ENCODE data around the gene PUSL1.
A peak's percentile ranks its signal among the peaks of the same experiment; 100 is the strongest.

PUSL1 gene

GRCh38 chr1:1296070-1297061 is 12.0 kb upstream of the PUSL1 start:
- no peak for DNase-seq

GRCh38 chr1:1297802-1298424 is 10.5 kb upstream of the PUSL1 start:
- no peak for DNase-seq

- no peak for DNase-seq
Measured at GRCh38 chr1:1298861-1299685, 9.3 kb upstream of the PUSL1 start.

- DNase-seq, result no peak
Measured at GRCh38 chr1:1299686-1300351, 8.6 kb upstream of the PUSL1 start.

GRCh38 chr1:1300352-1300739 is 8.1 kb upstream of the PUSL1 start:
- DNase-seq, result no peak

GRCh38 chr1:1302006-1302430 is 6.4 kb upstream of the PUSL1 start:
- DNase-seq, result no peak

- no peak for DNase-seq
Measured at GRCh38 chr1:1302951-1303509, 5.4 kb upstream of the PUSL1 start.

GRCh38 chr1:1303736-1304135 is 4.7 kb upstream of the PUSL1 start:
- DNase-seq, result no peak

GRCh38 chr1:1304331-1305299 is 3.8 kb upstream of the PUSL1 start:
- DNase-seq, result no peak

GRCh38 chr1:1305300-1306069 is 2.9 kb upstream of the PUSL1 start:
- DNase-seq, result peak; percentile 68 to 75

- DNase-seq, result no peak
Measured at GRCh38 chr1:1306070-1306660, 2.2 kb upstream of the PUSL1 start.

- no peak for DNase-seq
Measured at GRCh38 chr1:1306661-1307260, 1.6 kb upstream of the PUSL1 start.

GRCh38 chr1:1307261-1307922 is 1.0 kb upstream of the PUSL1 start:
- no peak for DNase-seq

GRCh38 chr1:1308756-1309250 is 406 bp downstream of the PUSL1 start:
- DNase-seq, result no peak

GRCh38 chr1:1309251-1310108 is 1.1 kb downstream of the PUSL1 start:
- peak in 1 of 2 donors; percentile 21 for DNase-seq

GRCh38 chr1:1310109-1310385 is 1.6 kb downstream of the PUSL1 start:
- DNase-seq, result no peak

GRCh38 chr1:1310476-1311053 is 2.2 kb downstream of the PUSL1 start:
- no peak for DNase-seq
